Skeletal muscle satellite cell (primary cell): ENCODE results near the gene CAMK2G. TPM values are rescaled to one million over a fixed set of nuclear protein-coding genes. Genes with fewer than 3 reads are reported as not detected.
"Not testable (repeated sequence)": the region's sequence is repeated elsewhere in the genome, so short reads cannot be mapped to it uniquely, and the experiment has no call there.

Experiments used
- H3K27me3 ChIP-seq: 2 replicates; pipeline ENCODE4 v1.7.0; 2013; ENCODE audit warnings: low read length; ENCODE audit not compliant: control insufficient read depth, insufficient read depth
- H3K36me3 ChIP-seq: 2 replicates; pipeline ENCODE4 v1.7.0; 2013; ENCODE audit warnings: mild to moderate bottlenecking, control low read depth, low read length; ENCODE audit not compliant: insufficient read depth
- H3K4me1 ChIP-seq: 2 replicates; pipeline ENCODE4 v1.7.0; 2013; ENCODE audit warnings: low read length; ENCODE audit not compliant: control insufficient read depth, insufficient read depth
- H3K4me2 ChIP-seq: 2 replicates; pipeline ENCODE4 v1.7.0; 2013; ENCODE audit warnings: mild to moderate bottlenecking, low read length
- H3K4me3 ChIP-seq: 2 replicates; pipeline ENCODE4 v1.7.0; 2013; ENCODE audit warnings: low read length
- H3K9ac ChIP-seq: 2 replicates; pipeline ENCODE4 v1.7.0; 2013; ENCODE audit warnings: mild to moderate bottlenecking, low read depth, low read length, moderate library complexity
- H3K9me3 ChIP-seq: replicated peaks from 2 replicates; pipeline ENCODE4 v1.7.0; 2013; ENCODE audit warnings: mild to moderate bottlenecking, control low read depth, low read length
- total RNA-seq: library from RNA; depleted of rRNA; stranded (reverse); fragments of >200 nt; gene quantifications from 2 replicates; pipeline ENCODE4 v1.2.3, GENCODE V29; 2012; rRNA removed

Gene CAMK2G
- 13.2 and 18.8 TPM in 2 replicates for total RNA-seq

- Histone ChIP-seq H3K36me3 (peaks cover 20% of the 10 kb centered on the region), H3K4me2 (peak within 1 kb of the TSS; percentile 90), H3K4me1 (peaks cover 38% of the 10 kb centered on the region), H3K9me3 (no peaks in the 10 kb centered on the region), H3K27me3 (no peaks in the 10 kb centered on the region), H3K9ac (peak within 1 kb of the TSS; percentile 55), H3K4me3 (peak within 1 kb of the TSS; percentile 85)
Observed at GRCh38 chr10:73874267-73875138, at the start of gene CAMK2G. TSS of gene CAMK2G (minus strand) at chr10:73874555. CDS start at chr10:73874461, 94 bp downstream.

GRCh38 chr10:73922864-73923133 is 48.4 kb upstream of the CAMK2G start:
- H3K9ac ChIP-seq: no peak overlapping the region
- no peaks in the 10 kb centered on the region for H3K27me3 ChIP-seq
- H3K4me2 ChIP-seq: no peak overlapping the region
- H3K4me3 ChIP-seq: no peak overlapping the region
- no peaks in the 10 kb centered on the region for H3K36me3 ChIP-seq
- H3K4me1 ChIP-seq: peaks cover 5% of the 10 kb centered on the region
- H3K9me3 ChIP-seq: peaks cover 3% of the 10 kb centered on the region

GRCh38 chr10:73922007-73922863 is 47.9 kb upstream of the CAMK2G start:
- Histone ChIP-seq H3K4me2 (no peak overlapping the region), H3K4me3 (no peak overlapping the region), H3K4me1 (peaks cover 5% of the 10 kb centered on the region), H3K9me3 (peaks cover 3% of the 10 kb centered on the region), H3K36me3 (peaks cover 4% of the 10 kb centered on the region), H3K9ac (no peak overlapping the region), H3K27me3 (no peaks in the 10 kb centered on the region)

GRCh38 chr10:73920089-73920488 is 45.7 kb upstream of the CAMK2G start:
- H3K9me3 ChIP-seq: peaks cover 3% of the 10 kb centered on the region
- peak overlapping the region; percentile 1 for H3K9ac ChIP-seq
- H3K4me1 ChIP-seq: peaks cover 5% of the 10 kb centered on the region

GRCh38 chr10:73919481-73919880 is 45.1 kb upstream of the CAMK2G start:
- peaks cover 31% of the 10 kb centered on the region for H3K36me3 ChIP-seq
- not testable (repeated sequence) for H3K4me3 ChIP-seq, H3K27me3 ChIP-seq, H3K9me3 ChIP-seq, H3K4me1 ChIP-seq, H3K4me2 ChIP-seq
- H3K9ac ChIP-seq: peak overlapping the region; percentile 1

More at GRCh38 chr10:73920089-73920488, 45.7 kb upstream of the CAMK2G start:
- no peak overlapping the region for H3K4me3 ChIP-seq
- peaks cover 25% of the 10 kb centered on the region for H3K36me3 ChIP-seq
- no peak overlapping the region for H3K4me2 ChIP-seq
- no peaks in the 10 kb centered on the region for H3K27me3 ChIP-seq

- Histone ChIP-seq H3K9ac (no peak overlapping the region), H3K4me1 (peaks cover 27% of the 10 kb centered on the region), H3K4me3 (no peak overlapping the region), H3K27me3 (no peaks in the 10 kb centered on the region), H3K36me3 (peaks cover 49% of the 10 kb centered on the region), H3K4me2 (no peak overlapping the region), H3K9me3 (peaks cover 3% of the 10 kb centered on the region)
Observed at GRCh38 chr10:73917566-73918305, 43.4 kb upstream of the CAMK2G start.

GRCh38 chr10:73916761-73917470 is 42.6 kb upstream of the CAMK2G start:
- no peak overlapping the region for H3K9ac ChIP-seq
- peaks cover 32% of the 10 kb centered on the region for H3K4me1 ChIP-seq
- H3K36me3 ChIP-seq: peaks cover 50% of the 10 kb centered on the region
- no peak overlapping the region for H3K4me3 ChIP-seq
- peaks cover 3% of the 10 kb centered on the region for H3K9me3 ChIP-seq
- no peaks in the 10 kb centered on the region for H3K27me3 ChIP-seq
- peak overlapping the region; percentile 8 for H3K4me2 ChIP-seq

- Histone ChIP-seq H3K4me3 (peak overlapping the region; percentile 55), H3K36me3 (peaks cover 50% of the 10 kb centered on the region), H3K4me1 (peaks cover 42% of the 10 kb centered on the region), H3K4me2 (peak overlapping the region; percentile 94), H3K9me3 (peaks cover 3% of the 10 kb centered on the region), H3K9ac (no peak overlapping the region), H3K27me3 (no peaks in the 10 kb centered on the region)
Observed at GRCh38 chr10:73915206-73915851, 41.0 kb upstream of the CAMK2G start.

- peak overlapping the region; percentile 94 for H3K4me2 ChIP-seq
- peak overlapping the region; percentile 55 for H3K4me3 ChIP-seq
- peaks cover 51% of the 10 kb centered on the region for H3K4me1 ChIP-seq
- H3K27me3 ChIP-seq: no peaks in the 10 kb centered on the region
- H3K9ac ChIP-seq: peak overlapping the region; percentile 6
- no peaks in the 10 kb centered on the region for H3K9me3 ChIP-seq
- H3K36me3 ChIP-seq: peaks cover 50% of the 10 kb centered on the region
Observed at GRCh38 chr10:73914036-73914435, 39.7 kb upstream of the CAMK2G start.

- Histone ChIP-seq H3K36me3 (peaks cover 39% of the 10 kb centered on the region), H3K4me3 (peak overlapping the region; percentile 88), H3K4me2 (peak overlapping the region; percentile 94), H3K9me3 (no peaks in the 10 kb centered on the region), H3K4me1 (peaks cover 74% of the 10 kb centered on the region), H3K27me3 (no peaks in the 10 kb centered on the region), H3K9ac (peak overlapping the region; percentile 86)
Observed at GRCh38 chr10:73911553-73912004, 37.2 kb upstream of the CAMK2G start.
